GM18907 (cell line): ENCODE data around the gene DDT.
"Not testable (repeated sequence)": the region's sequence is repeated elsewhere in the genome, so short reads cannot be mapped to it uniquely, and the experiment has no call there.

Experiments used
- ATAC-seq: cut with Tn5 transposase; IDR thresholded peaks from one replicate; pipeline ENCODE4 v1.9.1; 2021; ENCODE audit warnings: mild to moderate bottlenecking, moderate library complexity; ENCODE audit not compliant: unreplicated experiment

The DDT gene

GRCh38 chr22:23953485-23953884 lies 20.8 kb downstream of the DDT start:
- not testable (repeated sequence) for ATAC-seq

- ATAC-seq, result not testable (repeated sequence)
Observed at GRCh38 chr22:23952794-23953405, 21.3 kb downstream of the DDT start.

- not testable (repeated sequence) for ATAC-seq
Observed at GRCh38 chr22:23951383-23951782, 22.9 kb downstream of the DDT start.

GRCh38 chr22:23949764-23950163 lies 24.5 kb downstream of the DDT start:
- ATAC-seq, result not testable (repeated sequence)

GRCh38 chr22:23947391-23947790 lies 26.9 kb downstream of the DDT start:
- ATAC-seq, result not testable (repeated sequence)

- not testable (repeated sequence) for ATAC-seq
Observed at GRCh38 chr22:23940166-23940565, 34.1 kb downstream of the DDT start.

GRCh38 chr22:23939017-23939357 lies 35.3 kb downstream of the DDT start:
- ATAC-seq, result no peak

GRCh38 chr22:23938328-23939016 lies 35.8 kb downstream of the DDT start:
- ATAC-seq, result no peak

- no peak for ATAC-seq
Observed at GRCh38 chr22:23926561-23926960, 47.7 kb downstream of the DDT start.

GRCh38 chr22:23925020-23925606 lies 49.1 kb downstream of the DDT start:
- no peak for ATAC-seq

GRCh38 chr22:23922921-23923320 lies 51.3 kb downstream of the DDT start:
- ATAC-seq, result no peak

- ATAC-seq, result not testable (repeated sequence)
Observed at GRCh38 chr22:23921586-23922201, 52.5 kb downstream of the DDT start.
